Mammary epithelial cell (primary cell): ENCODE measurements around the gene PNPO.
"Not testable (repeated sequence)": the region's sequence is repeated elsewhere in the genome, so short reads cannot be mapped to it uniquely, and the experiment has no call there.

Experiments
- CTCF ChIP-seq, 2 donors: IDR thresholded peaks in 1 of 2; conservative IDR thresholded peaks in 1 of 2; 2 replicates each; pipeline ENCODE4 v1.5.1; 2011 to 2012; ENCODE audit warnings: inconsistent platforms in 2 of 2, low read length in 2 of 2, mild to moderate bottlenecking in 2 of 2, control low read depth in 1 of 2, low read depth in 1 of 2; ENCODE audit not compliant: insufficient read depth in 1 of 2; ENCODE audit errors: extremely low read depth in 1 of 2
- EZH2 ChIP-seq: IDR thresholded peaks from 2 replicates; pipeline ENCODE4 v1.6.1; 2012; ENCODE audit warnings: low read length, inconsistent platforms, borderline replicate concordance

GRCh38 chr17:47935468-47935867, 5.9 kb upstream of the PNPO start:
- not testable (repeated sequence) for TF ChIP-seq CTCF (conservative IDR thresholded peaks at IDR 0.05 in 1 of 2, IDR thresholded peaks at IDR 0.05 in 1 of 2; ENCODE audit: extremely low read depth in 1 of 2, insufficient read depth in 1 of 2, low read depth in 1 of 2, low read length in 2 of 2); EZH2
